HG03159 (cell line): ENCODE data around the gene USP36.
A peak's percentile ranks its signal among the peaks of the same experiment; 100 is the strongest.
"Not testable (repeated sequence)": the region's sequence is repeated elsewhere in the genome, so short reads cannot be mapped to it uniquely, and the experiment has no call there.

Experiments used
- ATAC-seq: cut with Tn5 transposase; IDR thresholded peaks from one replicate; pipeline ENCODE4 v1.9.1; 2021; ENCODE audit warnings: mild to moderate bottlenecking, moderate library complexity; ENCODE audit not compliant: unreplicated experiment

Gene USP36

DNA sequence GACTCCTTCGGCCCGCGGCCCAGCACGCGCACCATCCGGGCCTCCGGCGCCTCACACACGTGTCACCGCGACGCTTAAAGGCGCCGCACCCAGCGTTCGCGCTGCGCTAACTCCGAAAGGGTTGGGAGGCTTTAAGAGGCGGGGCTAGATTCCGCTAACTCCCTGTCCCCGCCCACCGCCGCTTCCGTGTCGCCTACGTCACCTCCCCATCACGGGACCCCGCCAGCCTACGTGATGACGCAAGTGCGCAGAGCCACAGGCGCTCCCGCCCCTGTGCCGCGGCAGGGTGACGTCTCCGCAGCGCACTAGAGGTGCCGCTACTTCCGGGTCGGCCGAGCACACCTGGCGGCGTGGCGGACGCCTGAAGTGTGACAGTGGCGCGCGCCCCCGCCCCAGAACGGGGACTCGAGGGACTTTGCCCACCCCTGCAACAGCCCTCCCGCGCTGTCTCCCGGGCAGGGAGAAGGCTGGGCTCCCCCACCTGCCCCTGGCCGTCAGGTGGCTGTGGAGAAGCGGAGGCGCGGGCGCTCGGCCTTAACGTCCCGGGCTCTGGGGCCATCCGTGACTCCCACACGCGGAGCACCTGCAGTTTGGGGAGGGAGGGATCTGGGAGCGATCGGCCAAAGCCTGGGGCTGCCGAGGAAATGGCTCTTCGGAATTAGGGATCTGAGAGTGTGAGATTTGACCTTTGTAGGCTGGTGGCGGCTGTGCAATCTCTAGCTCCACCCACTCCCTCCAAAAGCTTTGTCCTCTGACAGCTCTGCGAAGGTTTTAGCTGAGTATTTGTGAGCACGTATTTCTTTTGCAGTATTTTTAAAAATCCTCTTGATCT is at the start of gene USP36:
USP36 (minus strand) TSS at position 35 of the 832 bp plus-strand sequence. CDS start 4,451 bp downstream, outside the sequence.
- ATAC-seq: peak; percentile 84

DNA sequence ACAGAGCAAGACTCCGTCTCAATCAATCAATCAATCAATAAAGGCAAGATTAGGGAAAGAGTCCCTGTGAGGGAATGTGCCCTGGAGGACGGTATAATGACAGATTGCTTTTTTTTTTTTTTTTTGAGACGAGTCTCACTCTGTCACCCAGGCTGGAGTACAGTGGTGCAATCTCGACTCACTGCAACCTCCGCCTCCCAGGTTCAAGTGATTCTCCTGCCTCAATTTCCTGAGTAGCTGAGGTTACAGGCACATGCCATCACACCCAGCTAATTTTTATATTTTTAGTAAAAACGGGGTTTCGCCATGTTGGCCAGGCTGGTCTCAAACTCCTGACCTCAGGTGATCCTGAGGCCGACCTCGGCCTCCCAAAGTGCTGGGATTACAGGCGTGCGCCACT is 49.5 kb upstream of the USP36 start:
- not testable (repeated sequence) for ATAC-seq

DNA sequence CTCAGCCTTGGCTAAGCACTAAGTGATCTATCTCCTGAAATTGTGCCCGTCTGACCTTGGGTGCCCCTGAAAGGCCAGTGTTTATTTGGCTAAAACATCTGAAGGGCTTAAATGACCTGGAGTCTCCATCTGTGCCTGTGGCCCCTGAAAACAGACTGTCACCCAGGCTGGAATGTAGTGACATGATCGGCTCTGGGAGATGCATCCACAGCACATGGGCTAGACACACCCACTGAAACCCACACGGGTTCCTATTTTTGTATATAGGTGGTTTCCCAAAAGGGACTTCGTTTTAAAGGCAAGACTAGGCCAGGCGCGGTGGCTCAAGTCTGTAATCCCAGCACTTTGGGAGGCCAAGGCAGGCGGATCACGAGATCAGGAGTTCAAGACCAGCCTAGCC is 48.9 kb upstream of the USP36 start:
- no peak for ATAC-seq

DNA sequence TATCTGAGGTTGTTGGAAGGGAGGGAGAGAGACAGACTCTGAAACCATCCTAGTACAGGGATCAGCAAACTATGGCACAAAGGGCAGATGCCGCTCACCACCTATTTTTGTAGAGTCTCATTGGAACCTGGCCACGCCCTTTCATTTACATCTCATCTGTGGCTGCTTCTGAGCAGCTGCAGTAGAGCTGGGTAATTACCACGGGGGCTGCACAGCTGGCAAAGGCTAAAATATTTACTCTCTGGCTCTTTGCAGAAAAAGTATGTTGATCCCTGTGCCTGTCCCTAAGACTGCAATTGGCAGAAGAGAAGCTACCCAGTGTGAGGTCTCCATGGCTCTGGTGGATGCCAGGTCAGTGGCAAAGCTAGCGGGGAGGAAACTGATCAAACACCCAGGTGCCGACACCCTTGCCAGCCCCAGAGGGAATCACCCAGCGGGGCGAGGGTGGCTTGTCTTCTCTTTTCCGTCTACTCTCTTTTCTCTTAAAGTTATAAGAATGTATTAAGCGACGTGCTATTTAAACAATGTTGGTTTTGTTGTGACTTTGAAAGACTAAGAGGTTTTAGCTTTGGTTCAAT is 48.4 kb upstream of the USP36 start:
- no peak for ATAC-seq

DNA sequence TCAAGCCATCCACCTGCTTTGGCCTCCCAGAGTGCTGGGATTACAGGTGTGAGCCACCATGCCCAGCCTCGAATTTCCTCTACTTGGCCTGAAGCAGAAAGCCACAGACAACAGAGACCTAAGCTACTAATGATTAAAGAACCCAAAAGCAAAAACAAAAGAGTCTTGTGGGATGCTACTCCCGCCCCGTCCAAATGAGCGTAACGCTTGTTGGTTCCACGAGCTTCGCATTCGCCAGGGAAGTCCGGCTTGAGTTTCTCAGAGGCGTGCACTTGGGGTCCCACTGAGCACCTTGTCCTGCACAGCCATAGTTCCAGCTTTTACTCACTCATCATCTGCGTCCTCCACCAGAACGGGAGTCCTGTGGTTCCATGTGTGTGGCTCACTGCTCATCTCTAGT is 46.3 kb upstream of the USP36 start:
- ATAC-seq: no peak

DNA sequence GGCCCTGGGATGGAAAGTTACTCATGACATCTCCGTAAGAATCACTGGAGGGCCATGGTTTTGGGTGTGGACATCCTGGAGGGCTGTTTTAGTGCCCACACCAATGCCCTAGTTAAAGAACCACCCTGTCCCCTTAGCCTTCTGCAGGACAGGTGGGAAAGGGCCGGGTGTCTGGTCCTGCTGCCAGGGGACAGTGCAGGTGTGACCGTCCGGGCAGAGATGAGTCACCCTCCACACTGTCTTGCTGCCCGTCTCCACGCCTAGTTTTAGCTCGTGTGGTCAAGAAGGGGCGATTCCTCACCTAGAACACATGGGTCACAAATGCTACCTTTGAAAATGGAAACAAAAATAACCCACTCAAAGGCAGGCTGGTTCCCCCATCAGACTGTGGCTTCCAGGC is 45.3 kb upstream of the USP36 start:
- ATAC-seq: no peak

DNA sequence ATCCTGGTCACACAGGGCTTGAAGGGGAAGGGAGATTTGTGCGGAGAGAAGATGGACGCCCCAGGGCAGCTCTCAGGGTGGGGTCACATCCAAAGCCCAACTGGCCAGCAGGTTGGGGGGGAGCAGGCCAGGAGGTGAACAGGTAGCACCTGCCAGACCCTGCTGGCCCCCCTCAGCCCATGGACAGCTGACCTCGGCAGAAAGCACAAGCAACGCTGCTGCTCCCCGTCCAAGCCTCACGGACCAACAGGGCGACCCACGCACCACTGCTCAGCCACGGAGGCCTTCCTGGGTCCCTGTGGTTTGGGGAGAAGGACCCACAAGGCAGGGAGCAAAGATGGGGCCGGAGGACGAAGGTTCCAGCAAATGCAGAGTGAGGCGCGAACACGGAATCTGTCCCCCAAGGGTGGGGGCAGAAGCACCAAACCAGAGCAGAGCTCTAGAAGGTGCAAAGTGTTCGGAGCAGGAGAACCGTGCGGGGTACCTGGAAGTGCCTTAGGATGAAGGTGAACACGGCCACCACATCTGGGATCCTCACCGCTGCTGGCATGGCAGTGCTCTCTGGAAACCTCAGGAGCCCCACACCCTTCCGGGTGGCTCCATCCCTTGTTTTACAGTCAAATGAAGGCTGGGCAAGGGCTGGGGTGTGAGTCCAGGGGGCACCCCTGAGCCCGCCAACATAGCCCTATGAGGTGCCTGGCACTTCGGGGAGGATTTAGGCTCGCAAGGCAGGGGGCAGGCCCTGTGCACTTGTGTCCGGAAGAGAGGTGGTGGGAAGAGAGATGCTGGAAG is 44.5 kb upstream of the USP36 start:
- no peak for ATAC-seq

DNA sequence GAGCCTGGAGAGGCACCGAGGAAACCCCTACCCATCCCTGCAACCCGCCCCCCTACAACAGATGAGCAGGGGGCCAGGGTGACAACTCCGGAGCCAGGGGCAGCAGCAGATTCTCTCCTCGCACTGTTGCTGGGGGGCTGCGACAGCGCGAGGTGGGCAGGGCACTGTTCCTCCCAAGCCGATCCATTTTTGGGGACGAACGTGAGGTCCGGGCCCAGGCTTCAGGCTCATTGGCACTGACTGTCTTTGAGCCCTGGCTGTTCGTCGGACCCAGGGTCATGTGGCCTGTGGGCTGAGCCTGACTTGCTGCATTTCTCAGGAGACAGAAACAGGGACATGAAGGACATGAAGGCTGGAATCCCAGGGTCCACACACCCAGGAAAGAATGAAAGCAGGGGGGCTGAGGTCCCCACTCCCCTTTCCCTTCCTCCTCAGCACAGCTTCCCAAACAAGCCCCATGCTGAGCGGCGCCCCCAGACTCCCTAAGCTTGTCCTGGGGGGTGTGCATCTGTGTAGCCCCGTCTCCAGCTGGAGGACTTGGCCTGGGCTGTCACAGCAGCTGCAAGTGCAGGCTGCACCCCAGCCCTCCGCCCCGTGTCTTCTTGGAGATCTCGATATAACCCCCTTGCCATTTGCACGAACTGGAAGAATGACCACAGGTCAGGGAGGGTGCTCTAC is 43.7 kb upstream of the USP36 start:
- no peak for ATAC-seq

DNA sequence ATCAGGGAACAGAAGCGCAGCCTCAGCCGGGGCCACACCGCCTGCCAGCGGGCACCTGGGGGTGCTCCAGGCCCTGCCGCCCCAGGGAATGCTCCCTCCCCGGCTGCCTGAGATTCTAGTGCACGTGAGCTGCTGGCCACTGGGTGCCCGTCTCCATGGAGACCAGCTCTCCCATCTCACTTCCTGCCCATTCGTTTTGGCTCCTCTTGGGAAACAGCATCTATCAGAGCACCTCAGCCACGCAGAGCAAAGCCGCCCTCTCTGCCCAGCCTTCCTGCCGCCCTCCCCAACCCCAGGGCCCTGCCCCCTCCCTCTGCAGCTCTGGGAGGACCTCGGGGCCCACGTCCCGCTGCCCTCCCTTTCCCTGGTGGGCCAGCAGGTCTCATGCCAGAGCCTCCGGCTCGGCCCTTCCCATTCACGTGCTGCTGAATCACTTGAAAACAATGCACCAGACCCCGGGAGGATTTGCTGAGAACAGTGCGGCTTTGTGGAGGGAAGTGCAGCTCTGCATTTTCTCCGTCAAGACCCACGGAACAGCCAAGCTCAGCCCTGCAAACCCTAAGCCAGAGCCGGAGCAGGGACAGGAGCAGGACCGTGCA is 43.0 kb upstream of the USP36 start:
- ATAC-seq: no peak

DNA sequence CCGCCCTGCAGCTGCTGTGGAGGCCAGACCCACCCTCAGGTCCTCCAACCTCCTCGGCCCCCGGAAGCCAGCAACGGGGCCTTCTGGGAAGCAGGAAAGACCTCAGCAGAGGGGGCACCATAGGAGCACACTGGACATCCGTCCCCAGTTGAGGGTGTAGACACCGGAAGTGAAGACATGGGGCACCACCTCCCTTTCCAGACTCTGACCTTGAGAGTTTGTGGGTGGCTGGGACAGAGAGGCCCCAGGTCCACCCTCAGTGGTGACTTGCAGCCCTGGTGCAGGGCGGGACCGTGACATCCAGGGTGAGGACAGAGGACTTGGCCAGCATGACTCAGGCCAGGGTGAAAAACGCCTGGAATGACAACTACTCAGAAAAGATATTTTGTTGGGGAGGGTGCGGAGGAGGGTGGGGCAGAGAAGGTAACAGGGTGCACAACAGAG is 42.5 kb upstream of the USP36 start:
- ATAC-seq: no peak

DNA sequence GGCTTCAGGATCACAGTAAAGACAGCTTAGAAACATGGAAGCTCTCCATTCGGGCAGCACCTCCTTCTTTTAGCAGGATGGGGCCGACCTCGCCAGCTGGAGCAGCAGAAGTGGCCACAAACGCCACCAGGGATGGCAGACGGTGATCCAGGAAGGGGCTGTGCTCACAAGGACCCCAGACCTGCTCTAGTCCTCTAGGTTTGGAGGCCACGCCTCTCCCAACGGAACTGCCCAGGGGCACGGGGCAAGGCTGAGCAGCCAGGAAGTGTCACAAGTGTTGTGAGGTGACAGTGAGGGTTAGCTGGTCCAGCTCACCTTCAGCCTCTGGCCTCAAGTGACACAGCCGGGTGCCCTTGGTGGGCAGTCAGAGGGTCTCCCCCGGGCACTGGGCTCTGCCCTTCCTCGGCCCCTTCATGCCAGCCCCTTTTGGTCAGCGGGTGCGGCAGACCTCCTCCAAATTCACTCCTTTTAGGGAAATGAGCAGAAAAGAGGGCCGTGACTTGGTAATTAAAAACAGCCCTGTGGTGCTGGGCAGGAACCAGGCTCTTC is 42.0 kb upstream of the USP36 start:
- no peak for ATAC-seq

DNA sequence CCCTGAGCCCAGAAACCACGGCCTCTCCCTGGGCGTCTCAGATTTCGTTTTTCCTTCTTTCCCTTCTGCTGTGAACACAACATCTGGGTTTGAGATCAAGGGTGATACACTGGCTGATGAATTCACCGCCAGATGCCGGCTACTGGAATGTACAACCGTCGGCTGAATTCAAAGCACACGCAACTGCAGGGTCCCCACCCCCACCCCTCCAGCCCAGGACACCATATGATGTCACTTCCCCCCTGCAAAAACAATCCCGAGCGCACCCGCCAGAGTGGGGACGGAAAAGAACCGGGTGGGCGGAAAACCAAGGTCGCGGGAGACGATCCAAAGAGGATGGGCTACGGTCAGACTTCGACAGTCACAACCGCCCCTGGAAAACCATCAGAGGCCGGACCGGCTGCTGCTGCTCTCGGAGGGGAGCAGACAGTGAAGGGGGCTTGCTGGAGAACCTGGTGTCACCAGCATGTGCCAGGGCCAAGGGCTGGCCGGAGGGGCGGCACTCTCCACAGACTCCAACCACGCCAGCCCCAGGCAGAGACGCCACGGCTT is 39.1 kb upstream of the USP36 start:
- no peak for ATAC-seq

DNA sequence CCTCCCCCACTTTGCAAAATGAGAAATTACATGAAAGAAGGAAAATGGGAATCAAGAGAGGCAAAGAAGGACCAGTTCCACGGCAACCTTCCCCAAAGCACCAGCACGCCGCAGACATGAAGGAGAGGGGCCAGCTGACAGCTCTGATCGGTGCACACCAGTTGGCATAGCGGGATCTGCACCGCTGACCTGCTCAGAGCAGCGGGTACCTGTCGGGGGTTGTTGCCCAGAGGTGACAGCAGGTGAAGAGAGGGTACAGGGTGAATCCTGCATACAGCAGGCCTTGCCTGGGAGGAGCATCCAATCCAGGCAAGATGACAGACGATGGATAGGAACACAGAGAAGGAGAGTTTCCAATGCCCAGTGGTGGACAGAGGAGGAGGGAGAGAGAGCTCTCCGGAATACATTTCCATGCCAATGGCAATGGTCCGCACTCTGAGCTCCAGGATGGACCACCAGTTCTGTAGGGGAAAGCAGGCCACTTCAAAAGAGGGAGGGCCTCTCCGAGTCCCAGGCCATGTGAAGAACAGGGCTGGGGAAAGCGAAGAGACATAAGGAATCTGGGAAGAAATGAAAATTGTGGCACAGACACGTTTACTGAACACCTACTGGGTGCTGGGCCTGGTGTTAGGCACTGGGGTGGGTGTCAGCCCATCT is 38.4 kb upstream of the USP36 start:
- no peak for ATAC-seq

DNA sequence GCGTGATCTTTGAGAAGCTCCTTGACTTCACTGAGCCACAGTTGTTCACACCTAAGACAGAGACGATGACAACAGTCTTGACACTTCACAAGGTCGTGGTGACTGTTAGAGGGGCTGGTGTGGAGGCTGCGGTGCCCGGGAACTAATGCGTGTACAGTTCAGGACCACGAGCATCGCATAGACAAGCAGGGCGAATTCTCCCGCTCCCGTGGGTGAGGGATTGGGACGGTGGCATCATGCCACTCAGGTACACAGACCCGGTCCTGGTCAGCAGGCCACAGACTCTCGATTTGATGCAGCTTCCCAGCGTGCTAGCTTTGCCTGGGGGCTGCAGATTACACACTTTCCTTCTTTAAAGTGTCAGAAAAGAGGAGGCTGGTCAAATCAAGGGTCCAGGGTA is 37.6 kb upstream of the USP36 start:
- no peak for ATAC-seq

DNA sequence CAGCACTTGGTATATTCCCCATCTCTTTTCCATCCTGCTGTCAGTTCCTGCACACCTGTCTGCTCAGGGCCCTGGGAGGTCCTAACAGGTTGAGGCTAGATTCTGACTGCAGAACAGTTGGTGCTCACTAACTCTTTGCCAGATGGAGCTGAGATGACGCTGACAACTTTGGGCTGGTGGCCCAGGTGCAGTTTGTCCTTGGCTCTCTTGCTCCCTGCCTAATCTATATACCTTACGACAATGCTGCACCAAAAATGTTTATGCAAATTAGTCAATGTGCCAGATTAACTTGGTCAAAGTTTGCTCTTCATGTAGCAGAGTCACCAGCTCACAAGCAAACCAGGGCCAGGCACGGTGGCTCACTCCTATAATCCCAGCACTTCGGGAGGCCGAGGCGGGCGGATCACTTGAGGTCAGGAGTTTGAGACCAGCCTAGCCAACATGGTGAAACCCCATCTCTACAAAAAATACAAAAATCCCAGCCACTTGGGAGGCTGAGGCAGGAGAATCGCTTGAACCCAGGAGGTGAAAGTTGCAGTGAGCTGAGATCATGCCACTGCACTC is 36.4 kb upstream of the USP36 start:
- not testable (repeated sequence) for ATAC-seq

DNA sequence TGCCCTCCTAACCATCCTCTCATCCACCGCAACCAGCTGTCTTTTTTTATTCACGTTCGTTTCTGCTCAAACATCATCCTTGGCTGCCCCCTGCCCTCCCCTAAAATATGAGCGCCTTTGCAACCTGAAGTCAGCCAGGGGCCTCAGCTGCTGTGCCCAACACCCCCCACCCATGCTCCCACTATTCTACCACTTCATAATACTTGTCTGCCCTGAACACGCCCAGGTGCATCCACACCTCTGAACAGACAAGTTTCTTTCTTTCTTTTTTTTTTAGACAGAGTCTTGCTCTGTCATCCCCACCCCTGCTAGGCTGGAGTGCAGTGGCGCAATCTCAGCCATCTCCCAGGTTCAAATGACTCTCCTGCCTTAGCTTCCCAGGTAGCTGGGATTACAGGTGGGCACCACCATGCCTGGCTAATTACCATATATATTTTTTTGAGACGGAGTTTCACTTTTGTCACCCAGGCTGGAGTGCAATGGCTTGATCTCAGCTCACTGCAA is 35.5 kb upstream of the USP36 start:
- ATAC-seq: no peak

DNA sequence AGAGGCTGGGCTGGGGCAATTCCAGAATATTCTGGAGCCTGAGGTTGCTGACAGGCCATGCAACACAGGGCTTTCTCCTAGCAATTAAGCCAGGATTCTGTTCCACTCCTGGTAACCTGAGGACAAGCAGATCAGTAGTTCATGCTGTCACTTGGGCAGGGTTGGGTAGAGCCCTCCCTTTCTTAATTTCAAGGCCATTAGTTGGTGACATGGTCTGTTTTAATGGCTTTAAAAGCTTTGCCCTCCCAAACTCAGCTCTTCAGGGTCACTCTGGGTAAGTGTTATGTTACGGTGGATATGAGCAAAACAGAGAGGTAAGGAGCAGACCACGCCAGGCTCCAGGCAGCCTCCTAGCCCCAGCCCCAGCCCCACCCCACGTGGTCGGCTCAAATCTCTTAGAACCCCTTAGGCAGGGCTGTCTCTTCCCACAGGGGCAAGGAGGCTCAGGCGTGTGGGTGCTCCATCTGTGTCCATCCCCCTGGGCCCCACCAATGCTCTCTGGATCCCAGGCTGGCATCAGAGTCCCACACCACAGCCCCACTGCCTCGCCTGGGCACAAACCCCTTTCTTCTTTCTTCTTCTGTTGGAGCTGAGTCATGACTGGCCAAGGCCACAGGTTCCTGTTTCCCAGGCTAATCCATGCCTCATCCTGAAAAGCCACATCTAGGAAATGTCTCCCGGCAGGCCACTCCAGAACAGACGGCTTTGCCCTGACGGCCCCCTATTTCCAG is 34.9 kb upstream of the USP36 start:
- no peak for ATAC-seq

DNA sequence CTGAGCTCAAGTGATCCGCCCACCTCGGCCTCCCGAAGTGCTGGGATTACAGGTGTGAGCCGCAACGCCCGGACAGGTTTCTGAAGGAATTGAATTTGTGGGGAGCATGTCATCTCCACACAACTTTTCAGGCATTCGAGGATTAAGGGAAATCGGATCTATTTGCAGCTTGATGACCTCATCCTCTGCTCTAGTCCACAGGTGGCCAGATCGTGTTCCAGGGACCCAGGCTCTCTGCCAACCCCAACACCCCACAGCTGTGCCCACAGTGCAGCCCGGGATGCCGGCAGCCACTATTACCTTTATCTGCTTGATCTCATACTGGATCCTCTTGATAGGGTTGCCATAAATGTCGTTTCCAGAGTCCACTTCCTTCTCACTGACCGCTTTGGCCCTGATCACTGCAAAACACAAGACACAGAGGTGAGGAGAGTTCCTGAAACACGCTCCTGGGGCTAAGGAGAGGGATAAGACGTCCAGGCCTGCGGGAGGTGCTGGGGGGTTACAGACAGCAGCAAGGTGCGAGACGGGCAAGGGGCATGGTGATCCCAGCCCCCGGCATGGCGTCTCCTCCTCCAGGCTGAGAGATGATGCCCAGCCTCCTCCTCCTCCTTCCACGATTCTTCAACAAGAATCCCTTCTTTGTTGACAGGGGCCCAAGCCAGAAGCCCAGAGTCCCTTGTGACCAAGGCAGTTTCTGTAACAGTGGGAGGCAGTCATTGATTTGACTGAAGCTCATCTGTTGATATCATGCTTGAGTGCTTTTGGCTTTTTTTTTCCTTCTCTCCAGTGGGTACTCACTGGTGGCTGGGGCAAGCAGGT is 33.1 kb upstream of the USP36 start:
- no peak for ATAC-seq
